Measurements from ENCODE around the gene PCDHGA5.

PCDHGA5 gene

GRCh38 chr5:141355641-141356040 lies 8.3 kb upstream of the PCDHGA5 start:
- Histone ChIP-seq H3K9ac (ENCODE audit: low read length) (no peak overlapping the region), H3K27me3 (ENCODE audit: control insufficient read depth, insufficient read depth, low read length) (no peaks in the 10 kb centered on the region), H3K9me3 (ENCODE audit: control insufficient read depth, low read depth, low read length) (peaks cover 26% of the 10 kb centered on the region), H3K4me3 (ENCODE audit: low read length) (no peak overlapping the region), H3K4me1 (ENCODE audit: control insufficient read depth, low read depth, low read length) (no peaks in the 10 kb centered on the region), H3K36me3 (ENCODE audit: control insufficient read depth, low read depth, low read length) (no peaks in the 10 kb centered on the region), H3K27ac (ENCODE audit: low read length) (no peak overlapping the region)

- Histone ChIP-seq H3K9ac (ENCODE audit: low read length) (no peak overlapping the region), H3K4me3 (ENCODE audit: low read length) (no peak overlapping the region), H3K36me3 (ENCODE audit: control insufficient read depth, low read depth, low read length) (no peaks in the 10 kb centered on the region), H3K4me1 (ENCODE audit: control insufficient read depth, low read depth, low read length) (no peaks in the 10 kb centered on the region), H3K27me3 (ENCODE audit: control insufficient read depth, insufficient read depth, low read length) (no peaks in the 10 kb centered on the region), H3K9me3 (ENCODE audit: control insufficient read depth, low read depth, low read length) (peaks cover 30% of the 10 kb centered on the region), H3K27ac (ENCODE audit: low read length) (no peak overlapping the region)
These were observed 7.8 kb upstream of the PCDHGA5 start for GRCh38 chr5:141356133-141356532.

GRCh38 chr5:141356950-141357349 lies 7.0 kb upstream of the PCDHGA5 start:
- peaks cover 34% of the 10 kb centered on the region for H3K9me3 ChIP-seq (ENCODE audit: control insufficient read depth, low read depth, low read length)
- H3K9ac ChIP-seq (ENCODE audit: low read length), result no peak overlapping the region
- H3K36me3 ChIP-seq (ENCODE audit: control insufficient read depth, low read depth, low read length), result no peaks in the 10 kb centered on the region
- no peaks in the 10 kb centered on the region for H3K27me3 ChIP-seq (ENCODE audit: control insufficient read depth, insufficient read depth, low read length)
- no peaks in the 10 kb centered on the region for H3K4me1 ChIP-seq (ENCODE audit: control insufficient read depth, low read depth, low read length)
- no peak overlapping the region for H3K4me3 ChIP-seq (ENCODE audit: low read length)
- no peak overlapping the region for H3K27ac ChIP-seq (ENCODE audit: low read length)

- Histone ChIP-seq H3K27ac (ENCODE audit: low read length) (no peak within 1 kb of the TSS), H3K4me1 (ENCODE audit: control insufficient read depth, low read depth, low read length) (no peaks in the 10 kb centered on the region), H3K36me3 (ENCODE audit: control insufficient read depth, low read depth, low read length) (no peaks in the 10 kb centered on the region), H3K27me3 (ENCODE audit: control insufficient read depth, insufficient read depth, low read length) (no peaks in the 10 kb centered on the region), H3K9ac (ENCODE audit: low read length) (no peak within 1 kb of the TSS), H3K9me3 (ENCODE audit: control insufficient read depth, low read depth, low read length) (peaks cover 29% of the 10 kb centered on the region), H3K4me3 (ENCODE audit: low read length) (no peak within 1 kb of the TSS)
These were observed 4.1 kb upstream of the PCDHGA5 start, which contains the start of gene PCDHGB2 for GRCh38 chr5:141359790-141360426. TSS of gene PCDHGB2 (plus strand) at chr5:141359994. CDS start at chr5:141360136, 142 bp downstream.

- Histone ChIP-seq H3K4me1 (ENCODE audit: control insufficient read depth, low read depth, low read length) (no peaks in the 10 kb centered on the region), H3K27ac (ENCODE audit: low read length) (no peak overlapping the region), H3K4me3 (ENCODE audit: low read length) (no peak overlapping the region), H3K9ac (ENCODE audit: low read length) (no peak overlapping the region), H3K27me3 (ENCODE audit: control insufficient read depth, insufficient read depth, low read length) (no peaks in the 10 kb centered on the region), H3K36me3 (ENCODE audit: control insufficient read depth, low read depth, low read length) (no peaks in the 10 kb centered on the region), H3K9me3 (ENCODE audit: control insufficient read depth, low read depth, low read length) (peaks cover 34% of the 10 kb centered on the region)
These were observed 3.3 kb upstream of the PCDHGA5 start for GRCh38 chr5:141360685-141361084.

- H3K27me3 ChIP-seq (ENCODE audit: control insufficient read depth, insufficient read depth, low read length), result no peaks in the 10 kb centered on the region
- peaks cover 38% of the 10 kb centered on the region for H3K9me3 ChIP-seq (ENCODE audit: control insufficient read depth, low read depth, low read length)
- no peak overlapping the region for H3K27ac ChIP-seq (ENCODE audit: low read length)
These were observed 1.2 kb upstream of the PCDHGA5 start for GRCh38 chr5:141362719-141363118.

GRCh38 chr5:141366016-141366896 lies 2.3 kb downstream of the PCDHGA5 start:
- no peaks in the 10 kb centered on the region for H3K36me3 ChIP-seq (ENCODE audit: control insufficient read depth, low read depth, low read length)
- H3K27ac ChIP-seq (ENCODE audit: low read length), result no peak overlapping the region
- no peak overlapping the region for H3K9ac ChIP-seq (ENCODE audit: low read length)
- H3K27me3 ChIP-seq (ENCODE audit: control insufficient read depth, insufficient read depth, low read length), result no peaks in the 10 kb centered on the region
- no peak overlapping the region for H3K4me3 ChIP-seq (ENCODE audit: low read length)
- H3K4me1 ChIP-seq (ENCODE audit: control insufficient read depth, low read depth, low read length), result no peaks in the 10 kb centered on the region
- peaks cover 25% of the 10 kb centered on the region for H3K9me3 ChIP-seq (ENCODE audit: control insufficient read depth, low read depth, low read length)

More at GRCh38 chr5:141362719-141363118, 1.2 kb upstream of the PCDHGA5 start:
- Histone ChIP-seq H3K4me3 (ENCODE audit: low read length) (no peak overlapping the region), H3K9ac (ENCODE audit: low read length) (no peak overlapping the region), H3K4me1 (ENCODE audit: control insufficient read depth, low read depth, low read length) (no peaks in the 10 kb centered on the region), H3K36me3 (ENCODE audit: control insufficient read depth, low read depth, low read length) (no peaks in the 10 kb centered on the region)

- H3K36me3 ChIP-seq (ENCODE audit: control insufficient read depth, low read depth, low read length), result no peaks in the 10 kb centered on the region
- H3K4me1 ChIP-seq (ENCODE audit: control insufficient read depth, low read depth, low read length), result no peaks in the 10 kb centered on the region
- H3K27ac ChIP-seq (ENCODE audit: low read length), result no peak within 1 kb of the TSS
- H3K9ac ChIP-seq (ENCODE audit: low read length), result no peak within 1 kb of the TSS
- H3K9me3 ChIP-seq (ENCODE audit: control insufficient read depth, low read depth, low read length), result peaks cover 26% of the 10 kb centered on the region
- H3K27me3 ChIP-seq (ENCODE audit: control insufficient read depth, insufficient read depth, low read length), result no peaks in the 10 kb centered on the region
- no peak within 1 kb of the TSS for H3K4me3 ChIP-seq (ENCODE audit: low read length)
These were observed 6.3 kb downstream of the PCDHGA5 start, which contains the start of gene PCDHGB3 for GRCh38 chr5:141369994-141370848. TSS of gene PCDHGB3 (plus strand) at chr5:141370242. CDS start at chr5:141370395, 153 bp downstream.

- no peak overlapping the region for H3K9ac ChIP-seq (ENCODE audit: low read length)
- no peaks in the 10 kb centered on the region for H3K36me3 ChIP-seq (ENCODE audit: control insufficient read depth, low read depth, low read length)
- no peaks in the 10 kb centered on the region for H3K27me3 ChIP-seq (ENCODE audit: control insufficient read depth, insufficient read depth, low read length)
- H3K9me3 ChIP-seq (ENCODE audit: control insufficient read depth, low read depth, low read length), result peaks cover 17% of the 10 kb centered on the region
- no peak overlapping the region for H3K27ac ChIP-seq (ENCODE audit: low read length)
- no peaks in the 10 kb centered on the region for H3K4me1 ChIP-seq (ENCODE audit: control insufficient read depth, low read depth, low read length)
- no peak overlapping the region for H3K4me3 ChIP-seq (ENCODE audit: low read length)
These were observed 7.9 kb downstream of the PCDHGA5 start for GRCh38 chr5:141371572-141372475.

- Histone ChIP-seq H3K4me1 (ENCODE audit: control insufficient read depth, low read depth, low read length) (no peaks in the 10 kb centered on the region), H3K9me3 (ENCODE audit: control insufficient read depth, low read depth, low read length) (peaks cover 13% of the 10 kb centered on the region), H3K4me3 (ENCODE audit: low read length) (no peak within 1 kb of the TSS), H3K27ac (ENCODE audit: low read length) (no peak within 1 kb of the TSS), H3K9ac (ENCODE audit: low read length) (no peak within 1 kb of the TSS), H3K27me3 (ENCODE audit: control insufficient read depth, insufficient read depth, low read length) (no peaks in the 10 kb centered on the region), H3K36me3 (ENCODE audit: control insufficient read depth, low read depth, low read length) (no peaks in the 10 kb centered on the region)
These were observed 9.8 kb downstream of the PCDHGA5 start, which contains the start of gene PCDHGA6 for GRCh38 chr5:141373673-141374317. TSS of gene PCDHGA6 (plus strand) at chr5:141373891. CDS start at chr5:141374084, 193 bp downstream.

Data from iPS-18a (cell line).